Activated CD4-positive, alpha-beta T cell treated with anti-CD3 and anti-CD28 coated beads, Interleukin-2, amount 50 U/mL, for 1 hour (primary cell): Measurements from ENCODE around the gene INTS7.
"Not testable (repeated sequence)": the region's sequence is repeated elsewhere in the genome, so short reads cannot be mapped to it uniquely, and the experiment has no call there.

Experiments used
- DNase-seq: peaks from one replicate; pipeline ENCODE4 v3.0.0-alpha.2; 2020

INTS7 gene

GRCh38 chr1:211929683-211930082 lies 105.7 kb downstream of the INTS7 start:
- no peak for DNase-seq

DNA sequence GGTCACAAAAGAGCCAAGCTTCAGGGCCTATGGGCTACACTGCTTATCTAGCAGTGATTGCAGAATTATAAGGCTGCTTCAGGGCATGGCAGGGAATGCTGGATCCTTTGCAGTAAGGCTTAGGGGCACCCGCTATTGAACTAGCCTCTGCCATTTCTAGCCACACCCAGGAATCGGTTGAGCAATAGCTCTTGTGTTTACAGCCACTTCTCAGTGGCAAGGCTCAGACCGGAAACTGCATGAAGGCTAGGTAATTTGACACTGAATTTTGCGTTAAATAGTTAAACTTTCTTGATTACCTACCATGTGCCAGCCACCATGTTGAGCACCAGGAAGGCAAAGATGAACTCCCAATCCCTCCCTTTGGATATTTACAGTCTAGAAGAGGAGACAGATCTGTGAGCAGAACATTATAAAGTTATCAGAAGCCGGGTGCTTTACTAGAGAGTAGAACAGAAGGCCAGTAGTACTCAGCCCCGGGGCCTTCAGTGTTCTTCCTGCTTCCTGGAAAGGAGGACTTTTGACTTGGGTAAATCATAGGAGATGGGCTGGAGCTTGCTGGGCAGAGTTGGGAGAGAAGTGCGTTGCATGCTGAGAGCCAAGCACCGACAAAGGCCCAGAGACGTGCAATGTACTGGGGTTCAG lies 106.2 kb downstream of the INTS7 start:
- no peak for DNase-seq

DNA sequence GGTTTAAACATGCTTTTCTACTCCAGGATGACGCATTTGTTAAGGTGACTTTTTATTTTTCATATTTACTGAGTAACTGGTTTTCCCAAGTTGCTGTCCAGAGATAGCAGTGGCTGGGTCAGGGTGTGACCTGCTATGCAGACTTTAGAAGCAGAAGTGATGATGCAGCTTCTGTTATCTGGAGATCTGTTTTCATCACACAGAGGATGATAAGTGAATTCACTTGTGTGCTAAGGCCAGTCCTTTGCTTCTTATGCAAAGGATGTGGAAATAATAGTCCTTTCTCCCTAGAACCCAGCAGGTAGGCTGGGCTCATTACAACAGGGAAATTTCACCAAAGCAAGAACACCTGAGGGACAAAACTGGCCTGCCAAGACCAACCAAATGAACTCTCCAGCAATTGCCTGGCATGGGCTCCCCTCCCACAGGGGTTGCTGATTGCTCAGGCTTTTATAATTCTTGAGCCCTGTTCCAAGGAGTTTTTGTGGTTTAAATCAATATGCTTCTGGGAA lies 107.0 kb downstream of the INTS7 start:
- DNase-seq = no peak

DNA sequence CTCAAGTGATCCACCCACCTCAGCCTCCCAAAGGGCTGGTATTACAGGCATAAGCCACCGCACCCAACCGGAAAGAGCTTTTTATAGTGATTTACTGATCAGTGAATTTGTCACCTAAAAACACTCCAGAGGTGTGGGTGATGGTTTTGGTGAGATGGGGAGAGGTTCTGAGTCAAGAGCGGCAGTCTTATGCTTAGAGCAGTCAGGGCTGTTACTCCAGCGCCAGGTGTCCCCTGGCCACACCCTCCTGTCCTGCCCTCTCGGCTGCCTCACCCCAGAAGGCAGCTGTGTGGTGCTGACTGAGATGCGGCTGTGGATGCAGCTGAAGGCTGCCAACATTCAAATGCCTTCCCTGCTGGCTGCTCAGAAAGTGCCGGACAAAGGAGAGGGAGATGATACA lies 110.3 kb downstream of the INTS7 start:
- no peak for DNase-seq

- no peak for DNase-seq
These were observed 111.1 kb downstream of the INTS7 start for GRCh38 chr1:211924256-211924655.

DNA sequence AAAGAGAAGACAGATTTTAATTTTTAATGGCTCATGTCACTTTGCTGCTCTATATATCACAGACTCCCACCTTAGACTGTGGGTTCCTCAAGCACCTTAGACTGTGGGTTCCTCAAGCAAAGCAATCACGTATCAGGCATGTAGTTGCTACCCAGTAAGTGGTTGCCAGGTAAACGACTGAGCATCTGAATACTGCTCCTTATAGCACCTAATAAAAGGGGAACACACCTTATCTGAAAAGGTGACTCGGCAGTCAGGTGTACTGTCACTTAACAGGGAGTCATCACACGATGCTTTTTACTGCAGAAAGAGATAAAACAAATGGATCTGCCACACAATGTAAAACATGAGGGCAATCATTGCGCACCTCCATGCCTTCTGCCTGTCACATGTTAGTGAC lies 112.3 kb downstream of the INTS7 start:
- no peak for DNase-seq

- no peak for DNase-seq
These were observed 113.7 kb downstream of the INTS7 start for GRCh38 chr1:211921579-211922095.

- no peak for DNase-seq
These were observed 114.6 kb downstream of the INTS7 start for GRCh38 chr1:211920602-211921226.

DNA sequence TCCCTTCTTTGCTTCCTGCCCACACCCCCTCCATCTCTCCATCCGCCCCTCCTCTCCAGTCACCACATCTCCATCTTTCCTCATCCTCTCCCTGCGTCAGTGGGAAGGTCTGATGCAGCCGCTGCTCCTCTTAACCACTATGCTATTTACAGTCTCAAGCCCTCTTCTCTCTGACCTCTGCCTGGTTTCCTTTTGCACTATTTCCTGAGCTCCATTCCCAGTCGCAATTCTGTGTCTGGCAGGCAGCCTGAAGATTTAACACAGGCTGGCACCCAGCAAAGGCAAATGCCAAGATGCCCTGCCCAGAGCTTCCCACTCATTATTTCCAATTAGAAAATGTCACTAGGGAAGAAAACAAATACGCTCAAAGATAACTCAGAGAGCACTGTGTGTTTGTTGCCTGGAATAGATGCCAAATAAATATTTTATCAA lies 115.2 kb downstream of the INTS7 start:
- no peak for DNase-seq

GRCh38 chr1:211918843-211919414 lies 116.4 kb downstream of the INTS7 start:
- no peak for DNase-seq

DNA sequence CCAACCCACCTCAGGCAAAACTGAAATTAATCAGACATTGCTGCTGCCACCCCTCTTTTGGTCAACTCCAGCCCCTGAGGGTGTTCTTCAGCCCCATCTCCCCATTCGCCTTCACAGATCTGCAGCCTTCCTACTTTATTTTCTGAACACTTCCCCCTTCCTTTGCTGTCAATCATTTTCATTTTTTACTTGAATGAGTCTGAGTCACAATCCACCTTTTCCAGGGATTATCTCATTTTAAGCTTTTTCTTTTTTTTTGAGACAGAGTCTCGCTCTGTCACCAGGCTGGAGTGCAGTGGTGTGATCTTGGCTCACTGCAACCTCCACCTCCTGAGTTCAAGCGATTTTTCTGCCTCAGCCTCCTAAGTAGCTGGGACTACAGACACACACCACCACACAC lies 118.9 kb downstream of the INTS7 start:
- not testable (repeated sequence) for DNase-seq

DNA sequence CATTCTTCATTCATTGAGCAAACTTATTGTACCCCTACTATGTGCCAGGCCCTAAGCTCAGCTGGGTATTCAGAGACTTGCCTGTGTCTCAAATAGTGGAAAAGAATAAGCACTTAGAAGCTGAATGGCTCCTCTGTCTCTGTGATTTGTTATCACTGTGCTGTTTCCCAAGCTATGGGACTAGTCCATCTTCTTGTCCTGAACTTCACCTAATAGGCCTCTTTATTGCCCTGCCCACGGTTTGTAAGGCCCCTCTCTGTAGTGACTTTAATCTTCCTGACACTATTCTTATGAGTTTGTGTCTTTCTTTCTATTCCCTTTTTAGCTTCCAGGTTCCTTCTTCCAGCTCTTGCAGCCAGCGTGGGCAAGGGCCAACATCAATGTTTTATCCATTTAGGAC lies 119.4 kb downstream of the INTS7 start:
- DNase-seq = no peak

GRCh38 chr1:211912844-211913432 lies 122.4 kb downstream of the INTS7 start:
- no peak for DNase-seq

GRCh38 chr1:211912038-211912437 lies 123.3 kb downstream of the INTS7 start:
- DNase-seq = no peak

GRCh38 chr1:211910913-211911485 lies 124.4 kb downstream of the INTS7 start:
- DNase-seq = no peak

- no peak for DNase-seq
These were observed 125.1 kb downstream of the INTS7 start for GRCh38 chr1:211910113-211910884.

DNA sequence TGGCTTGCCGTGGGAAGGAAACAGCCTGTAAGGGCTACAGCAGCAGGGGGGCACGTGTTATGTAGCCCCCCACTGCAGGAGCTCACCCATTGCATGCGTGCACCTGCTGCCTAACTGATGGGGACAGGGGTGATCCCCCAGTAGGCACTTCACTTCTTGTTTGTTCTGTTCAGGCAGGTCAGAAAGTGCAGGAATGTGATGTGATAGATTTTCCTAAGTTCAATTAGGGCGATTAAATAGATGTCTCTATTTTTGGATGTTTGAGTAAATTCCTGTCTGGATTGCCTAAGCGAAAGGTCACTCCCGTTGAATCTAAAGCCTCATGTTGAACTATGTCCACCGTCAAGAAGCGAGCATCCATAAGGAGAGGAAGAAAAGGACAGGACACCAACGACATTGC lies 126.0 kb downstream of the INTS7 start:
- no peak for DNase-seq

DNA sequence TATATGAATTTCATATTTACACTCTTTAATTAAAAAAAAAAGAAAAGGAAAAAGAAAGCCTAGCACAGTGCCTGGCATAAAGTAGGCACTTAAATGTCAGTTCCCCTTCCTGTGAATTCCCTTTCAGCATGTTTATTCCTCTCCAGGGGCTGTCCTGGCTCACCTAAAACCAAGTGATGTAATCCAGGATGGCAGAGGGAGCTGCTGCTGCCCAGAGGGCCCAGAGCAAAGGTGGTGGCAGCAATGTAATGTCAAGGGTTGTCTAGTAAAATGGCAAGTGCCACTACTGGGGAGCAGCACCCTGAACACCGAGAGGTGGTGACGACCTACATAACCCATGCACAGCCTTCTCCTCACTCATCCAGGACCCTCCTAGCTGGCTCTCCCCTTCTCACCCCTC lies 126.4 kb downstream of the INTS7 start:
- no peak for DNase-seq

- DNase-seq = no peak
These were observed 126.9 kb downstream of the INTS7 start for GRCh38 chr1:211908453-211908852.

DNA sequence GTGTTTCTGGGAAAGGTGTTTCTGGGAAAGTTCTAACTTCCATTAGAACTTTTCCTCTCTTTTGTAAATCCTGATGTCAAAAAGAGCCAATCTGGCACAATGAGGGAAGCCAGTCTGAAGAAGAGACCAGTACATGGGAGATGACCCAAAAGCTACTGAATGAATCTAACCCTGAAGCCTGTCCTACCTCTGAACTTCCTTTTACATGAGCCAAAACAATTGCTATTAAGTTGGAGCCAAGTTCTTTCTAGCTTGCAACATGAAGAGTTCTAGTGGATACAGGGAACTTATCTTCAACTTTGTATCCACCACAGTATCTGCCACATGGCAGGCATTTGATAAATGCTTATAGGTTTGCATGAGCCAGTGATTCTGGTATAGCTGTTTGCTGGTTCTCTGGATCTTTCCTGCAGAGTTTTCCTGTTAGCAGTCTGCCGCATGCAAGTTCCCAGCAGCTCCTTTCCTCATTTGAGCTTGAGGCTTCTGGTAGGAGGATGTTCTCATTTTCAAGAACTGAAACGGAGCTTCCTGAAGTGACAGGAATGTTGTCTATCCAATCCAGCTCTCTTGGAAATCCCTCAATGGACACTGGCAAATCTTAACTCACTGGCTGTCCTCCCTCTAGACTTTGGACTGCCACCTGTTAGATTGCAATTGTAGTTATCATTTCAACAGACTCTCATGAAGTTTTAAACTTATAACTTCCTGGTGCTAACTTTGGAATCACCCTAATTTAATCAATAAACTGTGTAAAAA lies 131.7 kb downstream of the INTS7 start:
- no peak for DNase-seq

- no peak for DNase-seq
These were observed 132.6 kb downstream of the INTS7 start for GRCh38 chr1:211902624-211903291.
